Stomach (tissue), 4 donors: Measurements from ENCODE around the gene MLIP.

Experiments
- EP300 ChIP-seq: sonication (generic); formaldehyde crosslinking; IDR thresholded peaks from one replicate; pipeline ENCODE4 v1.6.1; 2017; ENCODE audit warnings: antibody characterized with exemption
- POLR2A ChIP-seq, 4 donors: fragments of 450-650 bp; IDR thresholded peaks; one replicate each; pipeline ENCODE4 v1.6.1; 2016; ENCODE audit warnings: antibody characterized with exemption in 4 of 4, control low read depth in 2 of 4, mild to moderate bottlenecking in 1 of 4, moderate library complexity in 1 of 4
- TF ChIP-seq, protein P1 (sequence below), 7 experiments: fragments of 450-650 bp in 4 of 7; fragments of 200-600 bp in 3 of 7; sonication (generic) in 3 of 7; IDR thresholded peaks; one replicate each; pipeline ENCODE4 v1.5.1; 2016 to 2019; ENCODE audit warnings: antibody characterized with exemption in 7 of 7, control low read depth in 2 of 7, mild to moderate bottlenecking in 1 of 7

GRCh38 chr6:54248319-54248718 is 137.1 kb downstream of the MLIP start:
- no peak for TF ChIP-seq EP300
- TF ChIP-seq, protein P1, sequence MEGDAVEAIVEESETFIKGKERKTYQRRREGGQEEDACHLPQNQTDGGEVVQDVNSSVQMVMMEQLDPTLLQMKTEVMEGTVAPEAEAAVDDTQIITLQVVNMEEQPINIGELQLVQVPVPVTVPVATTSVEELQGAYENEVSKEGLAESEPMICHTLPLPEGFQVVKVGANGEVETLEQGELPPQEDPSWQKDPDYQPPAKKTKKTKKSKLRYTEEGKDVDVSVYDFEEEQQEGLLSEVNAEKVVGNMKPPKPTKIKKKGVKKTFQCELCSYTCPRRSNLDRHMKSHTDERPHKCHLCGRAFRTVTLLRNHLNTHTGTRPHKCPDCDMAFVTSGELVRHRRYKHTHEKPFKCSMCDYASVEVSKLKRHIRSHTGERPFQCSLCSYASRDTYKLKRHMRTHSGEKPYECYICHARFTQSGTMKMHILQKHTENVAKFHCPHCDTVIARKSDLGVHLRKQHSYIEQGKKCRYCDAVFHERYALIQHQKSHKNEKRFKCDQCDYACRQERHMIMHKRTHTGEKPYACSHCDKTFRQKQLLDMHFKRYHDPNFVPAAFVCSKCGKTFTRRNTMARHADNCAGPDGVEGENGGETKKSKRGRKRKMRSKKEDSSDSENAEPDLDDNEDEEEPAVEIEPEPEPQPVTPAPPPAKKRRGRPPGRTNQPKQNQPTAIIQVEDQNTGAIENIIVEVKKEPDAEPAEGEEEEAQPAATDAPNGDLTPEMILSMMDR (IDR thresholded peaks at IDR 0.05): no peak
- no peak for TF ChIP-seq POLR2A (IDR thresholded peaks at IDR 0.05)
